ENCODE data around the gene OSBPL9. TPM values are rescaled to one million over a fixed set of nuclear protein-coding genes. Genes with fewer than 3 reads are reported as not detected.
"Not testable (repeated sequence)": the region's sequence is repeated elsewhere in the genome, so short reads cannot be mapped to it uniquely, and the experiment has no call there.

The OSBPL9 gene
- total RNA-seq, 1 donor from 2014 or later, result 103 TPM

DNA sequence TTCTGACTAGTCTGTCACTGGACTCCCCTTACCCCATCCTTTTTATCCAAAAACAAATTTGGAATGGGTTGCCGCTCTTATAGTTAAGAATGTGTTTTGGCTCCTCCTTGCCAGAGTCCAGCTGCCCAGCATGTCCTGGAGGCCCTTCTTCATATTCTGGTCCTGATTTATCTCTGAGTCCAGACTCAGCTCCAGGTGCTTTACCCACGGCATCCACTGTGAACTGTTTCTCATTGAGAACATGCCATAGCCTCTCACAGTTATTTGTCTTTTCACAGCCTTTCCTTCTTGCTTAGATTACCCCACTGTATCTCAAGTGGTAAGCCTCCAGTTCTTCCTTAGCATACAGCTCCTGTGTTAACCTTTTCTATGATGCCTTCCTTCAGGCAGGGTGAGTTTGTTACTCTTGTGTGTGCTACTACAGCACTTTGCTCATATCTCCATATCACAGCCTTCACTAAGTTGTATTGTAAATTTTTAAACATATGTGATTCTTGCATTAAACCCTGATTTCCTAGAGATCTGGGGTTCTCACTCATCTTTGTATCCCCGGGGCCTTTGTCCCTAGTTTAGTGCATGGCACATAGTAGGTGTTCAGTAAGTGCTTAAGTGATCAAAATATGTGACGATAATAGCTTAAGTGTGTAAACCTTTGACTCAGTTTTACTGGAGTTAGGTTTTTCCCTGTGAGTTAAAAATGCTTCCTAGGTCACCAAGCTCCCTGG lies 116.0 kb downstream of the OSBPL9 start:
- no peaks in the 10 kb centered on the region for H3K9me3 Mint-ChIP-seq (ENCODE audit: unreplicated experiment)
- DNase-seq (ENCODE audit: extremely low spot score, unreplicated experiment), result no peak
- TF ChIP-seq, protein P1, sequence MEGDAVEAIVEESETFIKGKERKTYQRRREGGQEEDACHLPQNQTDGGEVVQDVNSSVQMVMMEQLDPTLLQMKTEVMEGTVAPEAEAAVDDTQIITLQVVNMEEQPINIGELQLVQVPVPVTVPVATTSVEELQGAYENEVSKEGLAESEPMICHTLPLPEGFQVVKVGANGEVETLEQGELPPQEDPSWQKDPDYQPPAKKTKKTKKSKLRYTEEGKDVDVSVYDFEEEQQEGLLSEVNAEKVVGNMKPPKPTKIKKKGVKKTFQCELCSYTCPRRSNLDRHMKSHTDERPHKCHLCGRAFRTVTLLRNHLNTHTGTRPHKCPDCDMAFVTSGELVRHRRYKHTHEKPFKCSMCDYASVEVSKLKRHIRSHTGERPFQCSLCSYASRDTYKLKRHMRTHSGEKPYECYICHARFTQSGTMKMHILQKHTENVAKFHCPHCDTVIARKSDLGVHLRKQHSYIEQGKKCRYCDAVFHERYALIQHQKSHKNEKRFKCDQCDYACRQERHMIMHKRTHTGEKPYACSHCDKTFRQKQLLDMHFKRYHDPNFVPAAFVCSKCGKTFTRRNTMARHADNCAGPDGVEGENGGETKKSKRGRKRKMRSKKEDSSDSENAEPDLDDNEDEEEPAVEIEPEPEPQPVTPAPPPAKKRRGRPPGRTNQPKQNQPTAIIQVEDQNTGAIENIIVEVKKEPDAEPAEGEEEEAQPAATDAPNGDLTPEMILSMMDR (IDR thresholded peaks at IDR 0.05), result no peak
- H3K27me3 Mint-ChIP-seq (ENCODE audit: unreplicated experiment), result no peaks in the 10 kb centered on the region
- no peak overlapping the region for H3K4me3 Mint-ChIP-seq (ENCODE audit: unreplicated experiment)
- peak overlapping the region; percentile 28 for H3K27ac Mint-ChIP-seq (ENCODE audit: unreplicated experiment)
- peaks cover 77% of the 10 kb centered on the region for H3K4me1 Mint-ChIP-seq (ENCODE audit: unreplicated experiment)
- H3K36me3 Mint-ChIP-seq (ENCODE audit: unreplicated experiment), result no peaks in the 10 kb centered on the region

DNA sequence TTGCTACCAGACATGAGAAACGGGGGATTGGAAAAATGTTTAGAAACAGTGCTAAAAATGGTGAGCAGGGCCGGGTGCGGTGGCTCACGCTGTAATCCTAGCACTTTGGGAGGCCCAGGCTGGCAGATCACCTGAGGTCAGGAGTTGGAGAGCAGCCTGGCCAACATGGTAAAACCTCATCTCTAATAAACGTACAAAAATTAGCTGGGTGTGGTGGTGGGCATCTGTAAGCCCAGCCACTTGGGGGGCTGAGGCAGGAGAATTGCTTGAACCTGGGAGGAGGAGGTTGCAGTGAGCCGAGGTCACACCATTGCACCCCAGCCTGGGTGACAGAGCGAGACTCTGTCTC lies 116.5 kb downstream of the OSBPL9 start:
- not testable (repeated sequence) for DNase-seq (ENCODE audit: extremely low spot score, unreplicated experiment); H3K9me3 Mint-ChIP-seq (ENCODE audit: unreplicated experiment); H3K27me3 Mint-ChIP-seq (ENCODE audit: unreplicated experiment); H3K36me3 Mint-ChIP-seq (ENCODE audit: unreplicated experiment); H3K4me3 Mint-ChIP-seq (ENCODE audit: unreplicated experiment)
- H3K4me1 Mint-ChIP-seq (ENCODE audit: unreplicated experiment), result peaks cover 77% of the 10 kb centered on the region
- peak overlapping the region; percentile 28 for H3K27ac Mint-ChIP-seq (ENCODE audit: unreplicated experiment)

DNA sequence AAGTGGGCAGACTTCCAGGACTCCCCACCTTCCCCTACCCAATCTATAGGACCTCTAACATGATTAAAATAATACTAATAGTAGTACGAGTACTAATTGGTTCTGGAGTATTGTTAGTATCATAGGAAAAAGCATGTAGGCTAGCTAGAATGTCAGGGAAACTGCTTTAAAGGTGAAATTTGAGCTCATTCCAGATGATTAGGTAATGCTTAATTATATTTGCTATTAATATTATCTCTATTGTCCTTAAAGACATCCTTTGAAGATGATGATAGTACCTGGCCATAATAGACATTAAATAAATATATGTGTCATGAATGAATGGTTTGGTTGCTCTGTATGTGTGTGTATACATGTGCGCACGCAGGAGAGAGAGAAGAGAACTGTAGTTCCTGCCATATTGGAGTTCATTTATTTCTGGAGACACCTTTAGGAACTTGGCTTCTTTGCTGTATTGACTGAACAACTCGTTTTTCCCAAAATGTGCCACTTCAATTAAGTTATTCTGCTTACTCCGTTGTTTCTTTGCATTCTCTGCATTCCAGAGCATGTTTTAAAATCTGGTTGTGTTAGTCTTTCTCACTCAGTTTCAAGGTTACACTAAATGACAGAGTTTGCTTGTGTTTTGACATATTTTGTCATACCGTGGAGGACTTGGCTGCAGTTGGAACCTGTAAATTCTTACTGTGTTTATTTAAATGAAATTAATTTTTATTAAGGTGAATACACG lies 117.1 kb downstream of the OSBPL9 start:
- TF ChIP-seq, protein P1 (IDR thresholded peaks at IDR 0.05), result no peak
- H3K36me3 Mint-ChIP-seq (ENCODE audit: unreplicated experiment), result no peaks in the 10 kb centered on the region
- H3K4me1 Mint-ChIP-seq (ENCODE audit: unreplicated experiment), result peaks cover 74% of the 10 kb centered on the region
- no peaks in the 10 kb centered on the region for H3K27me3 Mint-ChIP-seq (ENCODE audit: unreplicated experiment)
- peak overlapping the region; percentile 72 for H3K27ac Mint-ChIP-seq (ENCODE audit: unreplicated experiment)
- H3K9me3 Mint-ChIP-seq (ENCODE audit: unreplicated experiment), result no peaks in the 10 kb centered on the region
- no peak overlapping the region for H3K4me3 Mint-ChIP-seq (ENCODE audit: unreplicated experiment)
- DNase-seq (ENCODE audit: extremely low spot score, unreplicated experiment), result no peak

DNA sequence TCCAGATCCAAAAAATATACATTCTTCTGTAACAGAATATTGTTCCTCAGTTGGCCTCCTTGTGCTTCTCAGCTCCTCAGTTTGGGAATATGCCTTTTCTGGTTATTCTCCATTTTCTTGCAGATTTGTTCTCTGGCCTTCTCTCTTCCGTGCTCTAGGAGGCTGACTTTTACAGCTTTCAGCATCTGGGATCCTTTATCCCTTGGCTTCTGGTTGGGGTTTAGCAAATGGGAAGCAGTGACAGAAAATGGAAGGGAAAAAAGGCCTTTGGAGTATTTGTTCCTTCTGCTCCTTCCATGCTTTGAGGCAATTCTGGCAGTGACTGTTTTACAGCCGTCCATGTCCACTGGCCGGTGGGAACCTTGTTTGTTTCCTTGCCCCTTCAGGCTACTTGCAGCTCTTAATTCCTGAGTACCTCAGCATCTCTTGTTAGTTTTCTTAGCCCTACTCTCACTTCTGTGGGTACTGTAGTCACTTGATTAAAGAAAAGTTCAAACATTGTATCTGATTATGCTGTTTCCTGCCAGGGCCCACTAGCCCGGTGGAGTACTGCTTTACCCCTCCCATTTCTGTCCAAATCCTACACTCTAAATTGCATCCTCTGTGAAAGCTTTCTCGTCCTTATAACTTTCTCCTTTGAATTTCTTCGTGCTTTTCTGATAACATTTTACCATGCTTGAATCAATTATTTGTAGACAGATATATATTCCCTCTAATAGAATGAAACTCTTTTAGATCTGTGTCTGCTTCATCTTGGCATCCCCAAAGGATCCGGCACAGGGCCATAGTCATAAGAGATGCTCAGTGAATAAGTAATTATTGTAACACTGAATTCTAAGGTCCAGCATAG lies 118.2 kb downstream of the OSBPL9 start:
- Mint-ChIP-seq H3K4me3 (ENCODE audit: unreplicated experiment) (no peak overlapping the region), H3K4me1 (ENCODE audit: unreplicated experiment) (peaks cover 72% of the 10 kb centered on the region), H3K27ac (ENCODE audit: unreplicated experiment) (peak overlapping the region; percentile 55), H3K36me3 (ENCODE audit: unreplicated experiment) (no peaks in the 10 kb centered on the region), H3K9me3 (ENCODE audit: unreplicated experiment) (no peaks in the 10 kb centered on the region), H3K27me3 (ENCODE audit: unreplicated experiment) (no peaks in the 10 kb centered on the region)
- TF ChIP-seq, protein P1 (IDR thresholded peaks at IDR 0.05), result no peak
- DNase-seq (ENCODE audit: extremely low spot score, unreplicated experiment), result no peak

DNA sequence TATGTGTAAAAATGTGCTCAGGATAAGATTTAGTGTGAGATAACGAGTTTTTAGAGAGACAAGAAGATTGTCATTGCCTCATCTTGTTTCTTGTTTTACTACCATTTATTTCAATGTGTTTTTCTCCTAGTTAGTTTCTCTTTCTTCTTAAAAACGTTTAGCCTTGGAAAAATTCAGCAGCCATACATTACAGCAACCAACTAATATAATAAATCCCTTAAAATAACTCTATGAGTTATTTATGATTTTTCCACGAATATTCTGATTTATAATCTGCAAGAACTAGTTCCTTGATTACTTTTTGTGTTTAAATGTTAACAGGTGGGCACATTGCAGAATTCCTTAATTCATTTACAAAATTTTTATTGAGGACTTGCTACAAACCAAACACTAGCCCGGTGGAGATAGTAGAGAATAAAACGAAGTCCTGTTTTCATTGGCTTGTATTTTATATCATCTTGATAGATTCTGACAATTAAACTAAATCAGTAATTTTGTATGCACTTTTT lies 118.9 kb downstream of the OSBPL9 start:
- peak overlapping the region; percentile 55 for H3K27ac Mint-ChIP-seq (ENCODE audit: unreplicated experiment)

More for the DNA sequence above, 118.9 kb downstream of the OSBPL9 start:
- no peak overlapping the region for H3K4me3 Mint-ChIP-seq (ENCODE audit: unreplicated experiment)
- TF ChIP-seq, protein P1 (IDR thresholded peaks at IDR 0.05), result no peak
- H3K4me1 Mint-ChIP-seq (ENCODE audit: unreplicated experiment), result peaks cover 67% of the 10 kb centered on the region
- no peak for DNase-seq (ENCODE audit: extremely low spot score, unreplicated experiment)
- no peaks in the 10 kb centered on the region for H3K27me3 Mint-ChIP-seq (ENCODE audit: unreplicated experiment)
- no peaks in the 10 kb centered on the region for H3K36me3 Mint-ChIP-seq (ENCODE audit: unreplicated experiment)
- H3K9me3 Mint-ChIP-seq (ENCODE audit: unreplicated experiment), result no peaks in the 10 kb centered on the region
